Measurements from ENCODE around the gene CCDC12.

Gene CCDC12

DNA sequence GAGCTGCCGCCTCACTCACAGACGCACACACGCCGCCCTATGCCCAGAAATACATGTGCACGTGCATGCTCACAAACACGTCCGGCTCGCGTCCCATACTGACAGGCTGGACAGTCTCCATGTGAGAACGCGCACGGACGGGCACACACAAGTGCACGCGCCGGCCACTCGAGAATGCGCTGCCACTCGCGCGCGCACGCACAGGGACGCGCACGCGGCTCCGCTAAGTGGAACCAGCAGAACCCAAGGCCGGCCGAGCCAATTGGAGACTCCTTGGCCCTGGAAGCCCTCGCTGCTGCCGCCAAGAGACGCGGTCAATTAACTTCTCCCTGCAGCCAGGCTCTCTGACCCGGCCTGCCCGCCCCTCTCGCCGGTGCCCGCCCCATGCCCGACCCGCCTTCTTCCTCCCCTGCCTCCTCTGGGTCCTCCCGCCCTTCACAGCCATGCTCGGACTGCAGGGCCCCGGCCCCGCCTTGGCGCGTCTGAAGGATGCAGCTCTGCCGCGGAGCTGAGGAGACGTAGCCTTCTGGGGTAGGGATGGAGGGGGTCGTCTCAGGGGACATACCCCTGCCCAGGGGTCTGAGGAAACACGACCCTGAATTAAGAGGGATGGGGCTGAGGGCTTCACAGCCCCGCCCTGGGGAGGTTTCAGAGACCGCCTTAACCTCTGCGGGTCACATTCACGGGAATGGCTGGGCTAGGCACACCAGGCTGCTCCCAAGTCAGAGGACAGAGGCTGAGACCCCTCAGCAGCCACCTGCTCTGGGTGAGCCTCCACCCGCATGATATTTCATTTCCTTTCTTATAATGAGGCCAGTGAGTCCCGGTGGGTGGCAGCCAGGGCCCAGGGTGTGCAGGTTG lies 84.0 kb downstream of the CCDC12 start:
- DNase-seq (ENCODE audit: low read depth), result no peak

DNA sequence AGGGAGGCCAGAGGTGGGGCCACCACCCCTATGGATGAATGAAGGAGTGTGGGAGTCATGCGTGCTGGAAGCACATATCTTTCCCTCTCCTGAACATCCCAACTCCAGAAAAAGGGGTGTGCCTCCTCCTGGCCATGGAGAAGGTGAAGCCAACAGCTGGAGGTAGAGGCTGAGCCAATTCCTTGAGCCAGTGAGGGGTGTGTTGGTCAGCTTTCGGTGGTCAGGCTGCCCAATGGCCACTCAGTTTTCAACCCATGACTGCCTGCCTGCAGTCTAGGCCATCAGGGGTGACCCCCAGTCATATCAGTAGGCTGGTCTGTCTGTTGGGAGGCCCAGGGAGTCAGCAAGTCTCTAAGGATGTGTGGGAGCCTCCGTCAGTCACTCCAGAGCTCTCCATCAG lies 85.4 kb downstream of the CCDC12 start:
- DNase-seq (ENCODE audit: low read depth), result no peak

DNA sequence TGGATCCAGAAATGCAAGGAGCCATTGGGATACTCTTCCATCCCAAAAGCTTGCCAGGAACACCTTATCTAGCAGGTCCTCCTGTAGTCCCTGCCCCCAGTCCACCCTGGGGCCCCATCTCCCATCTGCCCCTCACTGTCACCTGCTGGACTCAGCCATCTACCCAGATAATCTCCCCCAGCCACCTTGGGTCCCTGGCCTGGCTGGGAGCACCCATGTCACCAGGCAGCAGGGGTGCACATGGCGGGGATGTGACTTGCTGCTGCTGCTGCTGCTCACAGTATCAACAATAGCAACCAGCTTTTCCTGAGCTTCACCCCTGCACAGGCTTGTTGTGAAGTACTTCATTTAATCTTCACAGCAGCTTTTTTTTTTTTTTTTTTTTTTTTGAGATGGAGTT lies 86.4 kb downstream of the CCDC12 start:
- DNase-seq (ENCODE audit: low read depth), result no peak

- no peak for DNase-seq (ENCODE audit: low read depth)
These were observed 87.0 kb downstream of the CCDC12 start for GRCh38 chr3:46889381-46890110.

GRCh38 chr3:46888705-46889104 lies 87.8 kb downstream of the CCDC12 start:
- DNase-seq (ENCODE audit: low read depth), result no peak

DNA sequence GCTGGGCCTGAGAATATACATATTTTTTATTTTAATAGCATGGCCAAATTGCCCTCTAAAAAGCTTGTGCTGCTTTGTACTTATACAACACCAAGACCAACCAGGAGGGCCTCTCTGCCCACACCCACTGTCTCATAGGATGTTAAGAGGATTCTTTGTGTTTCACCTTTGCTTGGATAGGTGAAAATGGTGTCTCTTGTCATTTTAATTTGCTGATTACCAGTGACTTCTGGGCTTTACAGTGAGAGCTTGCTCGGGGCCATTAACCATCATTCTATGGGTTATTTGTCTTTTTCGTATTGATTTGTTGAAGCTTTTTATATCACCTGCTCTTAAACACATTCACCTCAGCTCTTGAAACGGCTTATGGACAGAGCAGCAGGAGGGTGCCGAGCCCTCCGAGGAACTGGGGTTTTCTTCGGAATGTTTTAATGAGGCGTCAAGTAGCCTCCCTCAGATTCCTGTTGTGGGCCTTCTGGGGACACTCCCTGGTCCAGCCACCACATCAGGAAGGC lies 88.5 kb downstream of the CCDC12 start:
- DNase-seq (ENCODE audit: low read depth), result no peak

DNA sequence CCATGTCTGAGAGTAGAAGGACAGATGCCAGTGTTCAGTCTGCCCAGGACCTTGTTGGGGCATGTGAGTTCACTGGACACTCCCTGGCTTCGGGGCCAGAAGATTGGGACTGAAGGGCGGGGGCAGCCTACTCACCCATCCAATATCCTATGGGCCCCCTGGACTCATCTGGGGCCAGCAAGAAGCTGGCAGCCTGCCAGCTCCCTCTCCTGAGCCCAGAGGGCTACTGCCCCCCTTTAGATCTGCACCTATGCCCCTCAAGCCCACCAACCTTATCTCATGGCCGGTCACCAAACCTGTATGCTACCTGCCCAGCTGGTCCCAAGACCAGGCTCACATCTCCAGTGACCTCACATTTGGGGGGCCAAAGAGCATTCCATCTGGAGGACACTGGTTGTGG lies 90.9 kb downstream of the CCDC12 start:
- no peak for DNase-seq (ENCODE audit: low read depth)

- DNase-seq (ENCODE audit: low read depth), result no peak
These were observed 91.6 kb downstream of the CCDC12 start for GRCh38 chr3:46884929-46885328.

DNA sequence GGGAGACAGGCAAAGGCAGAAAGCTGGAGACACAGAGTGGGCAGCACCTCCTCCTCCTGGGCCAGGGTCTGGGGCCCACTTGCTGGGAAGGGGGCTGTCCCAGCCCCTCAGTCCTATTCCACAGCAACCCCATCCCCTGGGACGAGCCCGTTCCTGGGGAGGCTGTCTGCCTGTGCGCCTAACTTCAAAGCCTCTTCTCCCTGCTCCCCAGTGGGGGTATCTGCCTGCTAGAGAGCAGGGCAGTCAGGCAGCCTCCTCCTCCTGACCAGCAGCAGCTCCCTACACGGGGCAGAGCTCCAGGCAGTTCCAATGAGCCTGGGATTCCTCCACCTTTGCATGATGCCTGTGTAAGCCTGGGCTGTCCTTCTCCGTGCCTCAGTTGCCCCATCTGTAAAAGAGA lies 92.1 kb downstream of the CCDC12 start:
- no peak for DNase-seq (ENCODE audit: low read depth)

DNA sequence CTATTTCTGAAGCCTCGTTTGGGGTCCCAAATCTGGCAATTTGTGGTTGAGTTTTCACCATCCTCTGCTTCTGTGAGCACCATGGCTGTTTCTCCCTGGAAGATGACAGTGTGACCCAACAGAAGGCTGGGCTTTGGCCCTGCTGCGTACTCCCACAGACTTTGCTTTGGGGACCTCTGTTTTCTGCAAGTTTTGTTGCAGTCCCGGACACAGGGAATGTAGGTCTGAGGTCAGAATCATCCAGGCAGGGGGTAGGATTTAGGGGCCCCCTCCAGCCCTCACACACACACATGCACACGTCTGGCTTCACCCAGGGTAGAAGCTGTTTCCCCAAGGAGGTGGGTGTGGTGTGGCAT lies 92.7 kb downstream of the CCDC12 start:
- no peak for DNase-seq (ENCODE audit: low read depth)

- DNase-seq (ENCODE audit: low read depth), result no peak
These were observed 93.3 kb downstream of the CCDC12 start for GRCh38 chr3:46883054-46883829.

DNA sequence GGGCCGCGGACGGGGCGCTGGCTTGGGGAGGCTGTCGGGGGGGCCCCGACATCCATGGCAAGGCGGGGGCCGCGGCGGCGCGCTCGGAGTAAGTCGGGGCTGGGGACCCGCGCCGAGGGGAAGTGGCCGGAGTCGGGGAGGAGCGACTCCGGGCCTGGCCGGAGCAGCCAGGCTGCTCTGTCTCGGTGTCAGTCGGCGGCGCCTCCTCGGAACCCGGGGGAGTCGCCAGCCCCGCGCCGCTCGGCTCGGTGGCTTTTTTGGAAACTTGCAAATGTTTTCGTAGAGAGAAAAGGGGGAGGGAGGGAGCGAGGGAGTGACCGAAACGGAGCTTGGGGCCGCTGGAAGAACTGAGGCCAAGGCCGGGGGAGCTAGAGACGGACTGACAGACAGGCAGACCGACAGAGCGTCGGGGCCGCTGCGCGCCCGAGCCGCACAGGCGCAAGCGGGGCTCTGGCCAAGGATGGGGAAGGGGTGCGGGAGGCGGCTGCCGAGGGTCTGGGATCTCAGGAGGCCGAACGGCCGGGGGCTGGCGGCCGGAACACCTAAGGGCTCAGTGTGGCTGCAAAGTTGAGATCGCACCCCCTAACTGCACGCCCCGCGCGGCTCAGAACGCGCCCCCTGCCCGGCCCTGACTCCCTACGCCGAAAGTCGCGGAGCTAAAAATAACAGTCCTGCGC lies 94.0 kb downstream of the CCDC12 start:
- DNase-seq (ENCODE audit: low read depth), result no peak

DNA sequence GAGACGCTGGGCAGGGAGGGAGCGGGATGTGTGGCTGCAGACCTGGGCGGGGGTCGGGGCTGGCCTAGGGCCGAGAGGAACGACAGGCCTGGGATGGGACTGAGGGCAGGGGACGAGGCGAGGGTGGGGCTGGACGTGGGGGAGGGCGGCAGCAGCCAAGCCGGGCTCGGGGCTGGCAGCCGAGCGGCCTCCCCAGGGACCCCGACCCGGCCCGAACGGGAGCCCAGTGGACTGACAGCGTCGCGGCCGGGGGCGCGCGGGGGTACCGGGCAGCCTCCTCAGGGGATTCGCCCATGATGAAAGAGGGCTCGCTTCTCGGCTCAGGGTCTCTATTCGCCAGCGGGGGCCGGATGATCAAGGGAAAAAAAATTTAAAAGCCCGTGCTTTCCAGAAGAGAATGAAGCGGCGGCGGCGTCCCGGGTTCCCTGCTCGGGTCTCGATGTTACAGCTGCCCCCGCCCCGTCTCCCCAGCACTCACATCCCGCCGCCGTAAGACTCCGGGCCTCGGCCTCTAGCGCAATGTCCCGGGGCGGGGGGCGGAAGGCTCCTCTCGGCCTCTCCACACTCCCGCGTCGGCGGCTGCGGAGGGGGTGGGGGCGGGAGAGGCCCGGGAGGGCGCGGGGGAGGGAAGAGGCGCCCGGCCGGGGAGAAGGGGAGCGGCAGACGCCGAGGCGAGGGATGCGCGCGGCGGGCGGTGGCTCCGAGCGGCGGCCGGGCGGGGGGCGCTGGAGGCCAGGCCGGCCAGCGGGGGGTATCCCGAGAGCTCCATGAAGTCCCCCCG lies 94.8 kb downstream of the CCDC12 start:
- no peak for DNase-seq (ENCODE audit: low read depth)

- no peak for DNase-seq (ENCODE audit: low read depth)
These were observed 95.5 kb downstream of the CCDC12 start for GRCh38 chr3:46880884-46881595.

GRCh38 chr3:46878781-46879436 lies 97.6 kb downstream of the CCDC12 start:
- DNase-seq (ENCODE audit: low read depth), result no peak

GRCh38 chr3:46877406-46878125 lies 99.0 kb downstream of the CCDC12 start, which contains the start of gene PTH1R:
TSS of gene PTH1R (plus strand) at chr3:46877721. CDS start at chr3:46883560, 5,839 bp downstream.
- no peak for DNase-seq (ENCODE audit: low read depth)

GRCh38 chr3:46876313-46877300 lies 99.9 kb downstream of the CCDC12 start:
- DNase-seq (ENCODE audit: low read depth), result no peak

- DNase-seq (ENCODE audit: low read depth), result no peak
These were observed 101.0 kb downstream of the CCDC12 start for GRCh38 chr3:46875560-46875959.
